Activated naive CD8-positive, alpha-beta T cell (primary cell): ENCODE data around the gene UFD1.

Source experiments
- H3K27ac Mint-ChIP-seq: one replicate; pipeline ENCODE4 v1.8.0; 2021; ENCODE audit warnings: mixed read lengths
- H3K27me3 Mint-ChIP-seq: one replicate; pipeline ENCODE4 v1.8.0; 2021; ENCODE audit warnings: mixed read lengths
- H3K36me3 Mint-ChIP-seq: one replicate; pipeline ENCODE4 v1.8.0; 2021; ENCODE audit warnings: mixed read lengths
- H3K4me1 Mint-ChIP-seq: one replicate; pipeline ENCODE4 v1.8.0; 2021; ENCODE audit warnings: low read depth, mixed read lengths
- H3K4me3 Mint-ChIP-seq: one replicate; pipeline ENCODE4 v1.8.0; 2021; ENCODE audit warnings: mild to moderate bottlenecking, mixed read lengths
- H3K9me3 Mint-ChIP-seq: one replicate; pipeline ENCODE4 v1.8.0; 2021; ENCODE audit warnings: low read depth, mixed read lengths

Gene UFD1

DNA sequence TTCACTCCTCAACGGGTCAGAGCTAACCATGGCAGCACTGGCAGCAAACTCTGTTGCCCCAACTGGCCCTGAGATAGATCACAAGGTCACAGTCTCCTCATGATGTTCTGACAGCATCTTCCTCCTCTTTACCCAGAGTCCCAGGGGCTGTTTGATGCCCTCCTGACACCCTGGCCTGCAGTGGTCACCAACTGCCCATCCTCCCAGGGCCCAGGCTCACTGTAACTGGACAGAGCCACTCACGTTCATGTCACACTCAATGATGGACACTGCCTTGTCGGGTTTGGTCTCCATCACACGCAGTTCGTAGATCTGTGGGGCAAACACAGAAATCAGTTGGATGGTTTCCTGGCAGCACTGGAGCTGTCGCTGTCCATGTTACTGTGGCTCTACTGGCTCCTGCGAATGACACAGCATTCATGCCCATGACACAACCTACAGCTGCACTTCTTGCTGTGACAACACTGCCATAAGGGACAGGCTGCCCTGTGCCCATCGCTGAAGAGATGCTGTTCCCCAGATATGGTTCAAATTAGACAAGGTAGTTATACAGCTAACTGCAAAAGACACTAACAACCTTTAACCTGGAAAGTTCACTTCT, 21.1 kb downstream of the UFD1 start:
- Mint-ChIP-seq H3K4me3 (no peak overlapping the region), H3K9me3 (no peaks in the 10 kb centered on the region), H3K36me3 (peaks cover 9% of the 10 kb centered on the region), H3K27me3 (no peaks in the 10 kb centered on the region), H3K27ac (no peak overlapping the region), H3K4me1 (peaks cover 5% of the 10 kb centered on the region)

DNA sequence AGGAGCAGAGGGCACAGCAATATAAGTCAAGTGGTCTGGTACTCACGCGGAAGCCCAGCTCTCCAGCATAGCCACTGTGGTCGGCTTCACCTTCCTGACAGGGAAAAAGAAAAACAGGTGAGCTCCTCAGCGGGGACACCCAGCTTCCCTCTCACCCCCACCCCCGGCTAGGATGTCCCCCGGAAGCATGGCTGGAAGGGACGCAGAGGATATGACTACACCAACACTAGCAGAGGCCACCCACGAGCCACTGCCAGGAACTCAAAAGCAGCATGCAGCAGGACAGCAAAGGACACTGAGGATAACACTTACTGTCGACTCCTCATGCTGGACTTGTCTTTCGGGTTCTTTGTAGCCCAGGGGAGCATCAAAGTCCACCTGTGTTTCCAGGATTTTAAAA, 22.5 kb downstream of the UFD1 start:
- Mint-ChIP-seq H3K27me3 (no peaks in the 10 kb centered on the region), H3K27ac (no peak overlapping the region), H3K36me3 (peaks cover 12% of the 10 kb centered on the region), H3K4me1 (peaks cover 5% of the 10 kb centered on the region), H3K4me3 (no peak overlapping the region), H3K9me3 (no peaks in the 10 kb centered on the region)

DNA sequence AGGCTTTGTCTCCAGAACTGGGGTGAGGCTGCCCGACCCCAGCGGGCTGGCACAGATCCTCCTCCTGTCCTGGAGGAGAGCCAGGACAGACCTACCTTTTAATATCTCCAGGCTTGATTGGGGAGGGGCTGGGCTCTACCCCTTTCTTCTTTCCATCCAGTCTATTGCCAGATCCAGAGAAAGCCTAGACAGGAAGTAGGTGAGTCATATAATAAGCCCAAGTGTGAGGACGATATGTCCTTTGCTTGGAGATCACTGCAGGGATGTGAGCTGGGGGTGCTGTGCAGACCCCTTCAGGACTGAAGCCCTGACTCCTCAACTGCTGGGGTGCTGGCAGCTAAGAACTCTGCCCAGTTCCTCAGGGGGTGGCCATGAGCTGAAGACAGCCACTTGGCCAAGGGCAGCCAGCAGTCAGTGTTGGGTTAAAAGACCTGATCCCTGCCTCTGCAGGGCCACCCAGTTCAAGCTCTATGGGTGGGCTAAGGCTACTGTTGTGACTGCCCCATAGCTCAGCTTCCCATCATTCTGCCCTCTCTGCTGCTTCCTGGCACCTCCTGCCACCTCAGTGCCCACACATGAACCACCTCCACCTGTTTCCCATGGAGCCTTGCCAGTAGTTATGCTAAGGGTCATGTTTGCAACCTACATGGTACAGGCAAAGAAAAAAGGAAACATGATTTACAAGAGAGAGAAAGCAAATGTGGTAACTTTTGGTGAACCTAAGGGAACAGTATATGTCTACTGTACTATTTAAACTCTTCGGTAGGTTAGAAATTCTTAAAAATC, 23.2 kb downstream of the UFD1 start:
- peaks cover 12% of the 10 kb centered on the region for H3K36me3 Mint-ChIP-seq

GRCh38 chr22:19455033-19455432, 24.0 kb downstream of the UFD1 start:
- Mint-ChIP-seq H3K27me3 (no peaks in the 10 kb centered on the region), H3K4me1 (peaks cover 5% of the 10 kb centered on the region), H3K36me3 (peaks cover 12% of the 10 kb centered on the region), H3K27ac (peak overlapping the region; percentile 64), H3K9me3 (no peaks in the 10 kb centered on the region), H3K4me3 (no peak overlapping the region)

More for the DNA sequence above, 23.2 kb downstream of the UFD1 start:
- Mint-ChIP-seq H3K4me3 (no peak overlapping the region), H3K4me1 (peaks cover 5% of the 10 kb centered on the region), H3K27me3 (no peaks in the 10 kb centered on the region), H3K9me3 (no peaks in the 10 kb centered on the region), H3K27ac (peak overlapping the region; percentile 64)

GRCh38 chr22:19454156-19454555, 24.8 kb downstream of the UFD1 start:
- H3K4me1 Mint-ChIP-seq = peaks cover 9% of the 10 kb centered on the region
- peaks cover 12% of the 10 kb centered on the region for H3K36me3 Mint-ChIP-seq
- peak overlapping the region; percentile 34 for H3K27ac Mint-ChIP-seq
- H3K9me3 Mint-ChIP-seq = no peaks in the 10 kb centered on the region
- no peaks in the 10 kb centered on the region for H3K27me3 Mint-ChIP-seq
- no peak overlapping the region for H3K4me3 Mint-ChIP-seq

DNA sequence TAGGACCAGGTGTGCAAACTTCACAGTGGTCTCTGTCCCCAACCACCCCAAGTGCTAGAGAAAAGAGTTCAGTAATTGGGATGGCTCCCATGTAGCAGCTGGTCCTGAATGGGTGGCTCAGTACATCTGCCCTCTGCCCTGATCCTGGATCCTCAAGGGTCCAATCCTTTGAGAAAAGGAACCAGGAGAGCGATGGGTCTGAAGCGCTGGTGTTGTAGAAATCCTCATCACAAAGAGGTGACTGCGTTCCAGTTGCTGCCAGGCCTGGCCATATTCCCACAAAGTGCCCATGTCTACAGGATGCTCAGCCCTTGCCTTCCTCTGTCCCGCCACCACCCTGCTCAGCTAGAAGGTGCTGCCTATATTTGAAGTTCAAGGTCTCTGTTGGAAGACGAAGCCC, 25.3 kb downstream of the UFD1 start:
- Mint-ChIP-seq H3K4me3 (no peak overlapping the region), H3K36me3 (peaks cover 12% of the 10 kb centered on the region), H3K27me3 (no peaks in the 10 kb centered on the region), H3K27ac (peak overlapping the region; percentile 34), H3K4me1 (peaks cover 11% of the 10 kb centered on the region), H3K9me3 (no peaks in the 10 kb centered on the region)

- H3K4me1 Mint-ChIP-seq = peaks cover 23% of the 10 kb centered on the region
- no peak overlapping the region for H3K27ac Mint-ChIP-seq
- no peaks in the 10 kb centered on the region for H3K27me3 Mint-ChIP-seq
- no peak overlapping the region for H3K4me3 Mint-ChIP-seq
- H3K36me3 Mint-ChIP-seq = peaks cover 12% of the 10 kb centered on the region
- no peaks in the 10 kb centered on the region for H3K9me3 Mint-ChIP-seq
Measured at GRCh38 chr22:19451570-19451969, 27.4 kb downstream of the UFD1 start.

DNA sequence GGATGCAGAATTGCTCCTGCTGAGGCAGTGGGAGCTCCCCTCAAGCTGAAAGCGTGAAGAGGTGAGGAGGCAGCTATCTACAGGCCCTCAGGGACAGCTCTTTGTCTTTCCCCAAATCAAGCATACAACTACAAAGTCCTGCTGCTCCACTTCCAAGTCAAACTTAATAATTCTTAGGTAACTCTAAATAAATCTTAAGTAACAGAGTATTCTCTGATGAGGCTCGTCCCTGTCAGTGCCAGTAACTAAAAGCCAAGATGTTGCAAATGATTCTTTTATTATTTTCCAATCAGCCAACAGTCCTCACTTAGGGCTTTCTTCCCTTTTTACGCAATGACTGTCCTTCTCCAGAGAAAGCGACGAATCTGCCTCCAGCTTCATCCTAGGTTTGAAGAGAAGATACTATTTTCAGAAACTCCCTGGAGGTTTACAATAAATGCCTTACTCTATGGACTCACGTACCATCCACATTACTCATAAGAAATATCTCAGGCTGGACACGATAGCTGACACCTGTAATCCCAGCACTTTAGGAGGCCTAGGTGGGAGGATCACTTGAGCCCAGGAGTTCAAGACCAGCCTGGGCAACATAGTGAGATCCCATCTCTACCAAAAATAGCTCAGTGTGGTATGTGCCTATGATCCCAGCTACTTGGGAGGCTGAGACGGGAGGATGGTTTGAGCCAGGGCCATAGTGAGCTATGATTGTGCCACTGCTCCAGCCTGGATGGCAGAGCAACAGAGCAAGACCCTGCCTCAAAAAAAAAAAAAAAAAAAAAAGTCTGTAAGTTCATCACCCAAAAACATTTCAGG, 28.4 kb downstream of the UFD1 start:
- peaks cover 29% of the 10 kb centered on the region for H3K4me1 Mint-ChIP-seq
- H3K27me3 Mint-ChIP-seq = no peaks in the 10 kb centered on the region
- H3K36me3 Mint-ChIP-seq = peaks cover 9% of the 10 kb centered on the region
- H3K27ac Mint-ChIP-seq = no peak overlapping the region
- no peaks in the 10 kb centered on the region for H3K9me3 Mint-ChIP-seq
- H3K4me3 Mint-ChIP-seq = no peak overlapping the region

- Mint-ChIP-seq H3K9me3 (no peaks in the 10 kb centered on the region), H3K4me1 (peaks cover 37% of the 10 kb centered on the region), H3K27me3 (no peaks in the 10 kb centered on the region), H3K36me3 (peaks cover 5% of the 10 kb centered on the region), H3K27ac (peak overlapping the region; percentile 34), H3K4me3 (no peak overlapping the region)
Measured at GRCh38 chr22:19449422-19449767, 29.6 kb downstream of the UFD1 start.

GRCh38 chr22:19448739-19449421, 30.1 kb downstream of the UFD1 start:
- H3K36me3 Mint-ChIP-seq = peaks cover 4% of the 10 kb centered on the region
- H3K4me1 Mint-ChIP-seq = peaks cover 36% of the 10 kb centered on the region
- no peaks in the 10 kb centered on the region for H3K9me3 Mint-ChIP-seq
- H3K27ac Mint-ChIP-seq = no peak overlapping the region
- H3K4me3 Mint-ChIP-seq = peak overlapping the region; percentile 99
- H3K27me3 Mint-ChIP-seq = no peaks in the 10 kb centered on the region

GRCh38 chr22:19448076-19448607, 30.9 kb downstream of the UFD1 start:
- no peaks in the 10 kb centered on the region for H3K27me3 Mint-ChIP-seq
- H3K36me3 Mint-ChIP-seq = peaks cover 4% of the 10 kb centered on the region
- H3K4me3 Mint-ChIP-seq = peak overlapping the region; percentile 99
- H3K9me3 Mint-ChIP-seq = no peaks in the 10 kb centered on the region
- peaks cover 36% of the 10 kb centered on the region for H3K4me1 Mint-ChIP-seq
- peak overlapping the region; percentile 96 for H3K27ac Mint-ChIP-seq

GRCh38 chr22:19447330-19448075, 31.5 kb downstream of the UFD1 start, which contains the start of gene C22orf39:
TSS of gene C22orf39 (minus strand) at chr22:19447711. CDS start at chr22:19447688, 23 bp downstream.
- Mint-ChIP-seq H3K4me3 (peak within 1 kb of the TSS; percentile 99), H3K27ac (peak within 1 kb of the TSS; percentile 96), H3K4me1 (peaks cover 37% of the 10 kb centered on the region), H3K27me3 (no peaks in the 10 kb centered on the region), H3K36me3 (no peaks in the 10 kb centered on the region), H3K9me3 (no peaks in the 10 kb centered on the region)

GRCh38 chr22:19446603-19447329, 32.2 kb downstream of the UFD1 start:
- peak overlapping the region; percentile 90 for H3K27ac Mint-ChIP-seq
- no peaks in the 10 kb centered on the region for H3K9me3 Mint-ChIP-seq
- peaks cover 37% of the 10 kb centered on the region for H3K4me1 Mint-ChIP-seq
- H3K4me3 Mint-ChIP-seq = peak overlapping the region; percentile 99
- no peaks in the 10 kb centered on the region for H3K27me3 Mint-ChIP-seq
- H3K36me3 Mint-ChIP-seq = no peaks in the 10 kb centered on the region
